Urothelium cell line (cell line): ENCODE measurements around the gene GSTM2.
A peak's percentile ranks its signal among the peaks of the same experiment; 100 is the strongest.
"Not testable (repeated sequence)": the region's sequence is repeated elsewhere in the genome, so short reads cannot be mapped to it uniquely, and the experiment has no call there.

Experiments used
- DNase-seq: peaks from one replicate; pipeline ENCODE4 v3.0.0; 2011; ENCODE audit warnings: low spot score, mixed read lengths
- FAIRE-seq: peaks from 2 replicates; lab custom pipeline; 2011; peaks lifted over from hg19 to GRCh38; lab: Jason Lieb, UNC

GSTM2 gene

DNA sequence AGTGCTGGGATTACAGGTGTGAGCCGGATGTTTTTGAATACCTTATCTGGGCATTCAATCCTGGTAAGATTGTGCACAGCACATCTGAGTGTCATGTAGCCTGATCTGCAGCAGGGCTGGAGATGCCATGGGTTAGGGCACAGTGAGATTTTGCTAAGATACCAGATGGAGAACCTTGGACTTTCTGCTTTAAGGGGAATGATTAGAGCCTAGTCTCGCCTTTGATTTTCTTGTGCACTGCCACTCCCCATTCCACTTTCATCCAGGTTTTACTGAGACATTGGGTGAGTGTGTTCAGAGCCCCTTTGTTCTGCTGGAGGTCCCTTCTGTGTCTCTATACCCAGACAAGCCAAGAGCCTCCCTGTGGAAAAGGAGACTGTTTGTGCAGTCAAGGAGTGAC, 6.0 kb downstream of the GSTM2 start:
- not testable (repeated sequence) for DNase-seq, FAIRE-seq

DNA sequence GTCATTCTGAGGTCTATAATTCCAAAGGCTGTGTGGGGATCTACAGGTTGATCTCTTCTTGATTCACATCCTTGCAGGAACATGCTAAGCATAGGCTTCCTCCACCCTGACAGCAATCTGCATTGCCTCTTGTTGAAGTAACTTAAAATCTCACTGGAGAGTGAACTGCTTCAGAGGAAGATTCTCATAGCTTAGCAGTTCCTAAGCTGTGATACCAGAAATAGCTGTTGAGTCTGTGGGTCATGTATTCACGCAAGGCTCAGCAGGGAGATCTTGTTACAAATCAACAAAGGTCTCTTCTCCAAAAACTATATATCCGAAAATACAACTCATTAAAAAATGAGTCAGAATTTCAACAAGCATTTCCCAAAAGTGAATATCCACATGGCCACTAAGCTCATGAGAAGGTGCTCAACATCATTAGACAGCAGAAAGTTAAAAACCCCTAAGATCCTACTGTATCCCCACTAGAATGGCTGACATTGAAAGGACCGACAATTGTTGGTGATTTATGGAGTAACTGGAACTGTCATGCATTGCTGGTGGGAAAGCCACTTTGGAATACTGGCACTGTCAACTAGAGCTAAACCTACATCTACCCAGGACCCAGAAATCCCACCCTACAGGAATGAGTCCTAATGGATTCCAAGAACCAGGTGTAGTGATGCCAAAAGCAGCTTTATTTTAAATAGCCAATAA, 9.0 kb downstream of the GSTM2 start:
- FAIRE-seq, DNase-seq: not testable (repeated sequence)

DNA sequence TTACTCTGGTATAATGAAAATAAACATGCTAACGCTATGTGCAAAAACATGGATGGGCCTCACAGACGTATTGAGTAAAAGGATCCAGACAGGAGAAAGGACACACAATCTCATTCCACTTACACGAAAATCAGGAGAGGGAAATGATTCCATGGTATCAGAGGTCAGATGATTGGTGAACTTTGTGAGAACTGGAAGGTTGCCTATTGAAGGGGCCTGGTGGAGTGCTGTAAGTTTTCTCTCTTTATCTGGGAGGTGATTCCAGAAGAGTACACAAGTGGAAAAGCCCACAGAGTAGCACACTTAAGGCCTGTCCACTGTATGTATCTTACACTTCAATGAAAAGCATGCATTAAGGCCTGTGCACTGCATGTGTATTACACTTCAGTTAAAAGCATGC, 9.6 kb downstream of the GSTM2 start:
- no peak for DNase-seq
- FAIRE-seq: no peak

DNA sequence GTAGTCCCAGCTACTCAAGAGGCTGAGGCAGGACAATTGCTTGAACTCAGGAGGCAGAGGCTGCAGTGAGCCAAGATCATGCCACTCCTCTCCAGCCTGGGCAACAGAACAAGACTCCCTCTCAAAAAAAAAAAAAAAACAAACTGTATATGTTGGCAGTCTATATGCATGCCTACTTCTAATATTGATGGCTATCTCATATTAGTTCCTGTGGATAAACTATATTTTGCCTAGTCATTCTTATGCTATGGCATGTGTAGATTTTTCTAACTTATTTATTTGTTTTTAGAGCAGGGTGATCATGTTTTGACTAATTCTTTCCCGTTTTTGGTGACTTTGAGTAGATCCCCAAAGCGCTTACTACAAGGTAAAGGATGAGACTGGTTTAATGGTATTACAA, 10.8 kb downstream of the GSTM2 start:
- DNase-seq, FAIRE-seq: not testable (repeated sequence)

DNA sequence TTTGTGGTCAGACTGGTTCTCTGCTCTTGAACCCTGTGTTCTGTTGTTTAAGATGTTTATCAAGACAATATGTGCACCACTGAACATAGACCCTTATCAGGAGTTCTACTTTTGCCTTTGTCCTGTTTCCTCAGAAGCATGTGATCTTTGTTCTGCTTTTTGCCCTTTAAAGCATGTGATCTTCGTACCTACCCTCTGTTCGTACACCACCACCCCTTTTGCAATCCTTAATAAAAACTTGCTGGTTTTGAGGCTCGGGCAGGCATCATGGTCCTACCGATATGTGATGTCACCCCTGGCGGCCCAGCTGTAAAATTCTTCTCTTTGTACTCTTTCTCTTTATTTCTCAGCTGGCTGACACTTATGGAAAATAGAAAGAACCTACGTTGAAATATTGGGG, 16.9 kb downstream of the GSTM2 start:
- FAIRE-seq: not testable (repeated sequence)

DNA sequence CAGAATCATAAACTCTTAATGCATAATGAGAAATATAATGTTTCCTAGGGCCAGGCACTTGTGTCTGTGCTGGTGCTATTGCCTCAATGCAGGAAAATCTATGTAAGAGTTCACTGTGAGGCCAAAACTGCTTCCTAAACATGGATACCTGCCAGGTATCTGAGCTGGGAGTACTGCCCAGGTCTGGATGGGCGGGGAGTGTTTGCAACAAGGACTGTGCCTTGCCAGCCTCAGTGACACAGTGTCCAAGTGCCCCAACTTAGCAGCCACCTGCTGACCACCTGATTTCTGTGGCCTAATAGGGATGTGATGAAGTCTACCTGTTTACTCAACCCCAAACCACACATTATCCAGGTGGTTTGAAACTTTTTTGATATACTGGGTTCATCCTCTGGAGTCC, 17.5 kb downstream of the GSTM2 start:
- DNase-seq: not testable (repeated sequence)
- peak; percentile 63 for FAIRE-seq

More for the DNA sequence above, 16.9 kb downstream of the GSTM2 start:
- not testable (repeated sequence) for DNase-seq

DNA sequence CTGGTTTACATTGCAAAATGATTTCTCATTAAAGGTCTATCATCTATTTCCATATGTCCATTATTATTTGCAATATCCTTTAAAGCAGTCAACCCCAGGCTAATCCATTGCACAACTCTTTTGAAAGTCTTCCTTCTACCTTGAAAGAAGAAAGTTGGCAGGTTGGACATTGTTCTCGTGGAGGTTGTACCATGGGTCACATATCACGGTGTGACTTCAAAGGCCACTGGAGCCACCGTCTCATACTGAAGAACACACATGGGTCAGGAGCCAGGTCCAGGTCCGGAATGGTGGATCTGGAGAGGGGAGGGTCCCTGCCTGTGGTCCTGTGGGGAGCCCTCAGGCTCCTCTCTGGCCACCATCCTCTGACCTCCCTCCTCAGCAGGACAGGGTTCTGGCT, 18.0 kb downstream of the GSTM2 start:
- FAIRE-seq, DNase-seq: not testable (repeated sequence)

DNA sequence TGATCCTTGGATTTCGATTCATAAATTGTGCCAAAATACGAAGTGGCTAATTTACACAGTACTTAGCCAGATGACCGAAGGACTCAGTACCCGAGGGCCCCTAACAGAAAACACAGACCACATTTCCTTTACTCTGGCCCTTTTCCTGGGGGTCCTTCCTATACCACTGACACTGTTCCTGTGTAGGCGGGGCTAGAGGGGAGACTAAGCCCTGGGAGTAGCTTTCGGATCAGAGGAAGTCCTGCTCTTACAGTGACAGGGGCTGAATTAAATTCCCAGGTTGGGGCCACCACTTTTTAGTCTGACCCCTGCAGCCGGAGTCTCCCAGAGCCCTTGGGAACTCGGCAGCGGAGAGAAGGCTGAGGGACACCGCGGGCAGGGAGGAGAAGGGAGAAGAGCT, 19.3 kb downstream of the GSTM2 start:
- DNase-seq, FAIRE-seq: not testable (repeated sequence)

DNA sequence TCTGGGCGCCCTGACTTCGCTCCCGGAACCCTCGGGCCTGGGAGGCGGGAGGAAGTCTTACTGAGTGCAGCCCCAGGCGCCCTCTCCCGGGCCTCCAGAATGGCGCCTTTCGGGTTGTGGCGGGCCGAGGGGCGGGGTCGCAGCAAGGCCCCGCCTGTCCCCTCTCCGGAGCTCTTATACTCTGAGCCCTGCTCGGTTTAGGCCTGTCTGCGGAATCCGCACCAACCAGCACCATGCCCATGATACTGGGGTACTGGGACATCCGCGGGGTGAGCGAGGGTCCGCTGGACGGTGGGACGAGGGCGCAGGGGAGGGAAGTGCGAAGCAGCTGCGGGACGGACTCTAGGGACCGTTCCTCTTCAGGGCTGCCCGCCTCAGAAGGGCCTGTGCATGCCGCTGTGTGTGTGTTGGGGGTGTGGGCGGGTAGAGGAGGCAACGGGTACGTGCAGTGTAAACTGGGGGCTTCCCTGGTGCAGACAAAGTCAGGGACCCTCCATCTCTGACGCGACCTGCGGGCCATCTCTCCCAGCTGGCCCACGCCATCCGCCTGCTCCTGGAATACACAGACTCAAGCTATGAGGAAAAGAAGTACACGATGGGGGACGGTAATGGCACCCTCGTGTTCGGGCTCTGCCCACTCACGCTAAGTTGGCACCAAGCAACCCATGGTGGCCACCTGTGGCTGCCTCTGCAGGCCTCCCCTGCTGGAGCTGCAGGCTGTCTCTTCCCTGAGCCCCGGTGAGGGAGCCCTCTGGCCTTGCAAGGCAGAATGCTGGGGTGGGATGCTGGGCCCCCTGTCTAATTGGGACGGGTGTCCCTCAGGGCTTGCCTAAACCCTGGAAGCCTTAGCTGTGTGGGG, 20.0 kb downstream of the GSTM2 start, which contains the start of gene GSTM1:
Gene GSTM1 (plus strand): TSS at position 177 of the 859 bp plus-strand sequence. CDS start 57 bp downstream, at position 234.
- no peak for FAIRE-seq

DNA sequence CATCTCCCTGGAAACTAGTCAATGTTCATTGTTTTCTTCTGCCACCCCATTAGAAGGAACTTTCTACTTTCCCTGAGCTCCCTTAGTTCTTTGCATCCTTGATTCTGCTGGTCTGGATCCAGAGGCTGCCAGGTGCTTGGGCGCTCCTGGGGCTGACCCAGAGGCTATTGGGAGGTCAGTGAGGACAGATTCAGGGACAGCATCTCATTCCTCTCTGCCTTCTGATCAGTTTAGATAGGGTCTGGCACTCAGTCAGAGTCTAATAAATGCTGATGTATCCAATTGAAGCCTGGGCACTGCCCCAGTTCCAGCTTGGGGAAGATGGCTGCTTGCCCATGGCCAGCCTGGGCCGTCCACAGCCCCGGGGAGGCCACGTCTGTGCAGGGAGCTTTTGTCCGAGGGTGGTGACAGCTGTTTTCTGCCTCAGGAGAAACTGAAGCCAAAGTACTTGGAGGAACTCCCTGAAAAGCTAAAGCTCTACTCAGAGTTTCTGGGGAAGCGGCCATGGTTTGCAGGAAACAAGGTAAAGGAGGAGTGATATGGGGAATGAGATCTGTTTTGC, 22.1 kb downstream of the GSTM2 start:
- FAIRE-seq (no peak), DNase-seq (no peak)

More for the DNA sequence above, 20.0 kb downstream of the GSTM2 start, which contains the start of gene GSTM1:
- DNase-seq: no peak

DNA sequence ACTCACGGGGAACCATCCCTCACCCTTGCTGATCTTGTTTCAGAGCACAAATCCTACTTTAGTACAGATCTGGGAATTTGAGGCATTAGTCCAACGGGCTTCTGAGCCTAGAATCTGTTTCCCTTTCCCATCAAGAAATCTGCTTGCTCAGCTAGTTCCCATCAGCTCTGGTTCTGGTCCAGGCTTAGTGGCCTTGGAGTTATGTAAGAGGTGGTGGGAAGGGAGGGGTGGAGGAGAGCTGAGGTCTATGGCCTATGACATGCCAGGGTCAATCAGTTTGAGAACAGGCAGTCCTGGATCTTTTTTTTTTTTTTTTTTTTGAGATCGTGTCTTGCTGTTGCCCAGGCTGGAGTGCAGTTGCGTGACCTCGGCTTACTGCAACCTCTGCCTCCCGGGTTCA, 23.9 kb downstream of the GSTM2 start:
- no peak for DNase-seq
- FAIRE-seq: no peak

DNA sequence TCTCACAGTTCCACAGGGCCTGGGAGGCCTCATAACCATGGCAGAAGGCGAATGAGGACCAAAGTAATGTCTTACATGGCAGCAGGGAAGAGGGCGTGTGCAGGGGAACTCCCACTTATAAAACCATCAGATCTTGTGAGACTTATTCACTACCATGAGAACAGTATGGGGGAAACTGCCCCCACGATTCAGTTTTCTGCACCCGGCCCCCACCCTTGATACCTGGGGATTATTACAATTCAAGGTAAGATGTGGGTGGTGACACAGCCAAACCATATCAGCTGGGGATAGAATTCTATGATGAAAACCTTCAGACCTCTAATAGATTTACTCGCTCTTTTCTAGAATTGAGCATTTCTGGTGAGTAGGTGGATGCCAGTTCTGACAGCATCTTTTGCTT, 26.5 kb downstream of the GSTM2 start:
- DNase-seq, FAIRE-seq: not testable (repeated sequence)

DNA sequence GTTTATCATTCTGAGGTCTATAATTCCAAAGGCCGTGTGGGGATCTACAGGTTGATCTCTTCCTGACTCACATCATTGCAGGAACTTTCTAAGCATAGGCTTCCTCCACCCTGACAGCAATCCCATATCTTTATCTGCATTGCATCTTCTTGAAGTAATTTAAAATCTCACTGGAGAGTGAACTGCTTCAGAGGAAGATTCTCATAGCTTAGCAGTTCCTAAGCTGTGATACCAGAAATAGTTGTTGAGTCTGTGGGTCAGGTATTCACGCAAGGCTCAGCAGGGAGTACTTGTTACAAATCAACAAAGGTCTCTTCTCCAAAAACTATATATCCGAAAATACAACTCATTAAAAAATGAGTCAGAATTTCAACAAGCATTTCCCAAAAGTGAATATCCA, 27.3 kb downstream of the GSTM2 start:
- not testable (repeated sequence) for FAIRE-seq, DNase-seq

DNA sequence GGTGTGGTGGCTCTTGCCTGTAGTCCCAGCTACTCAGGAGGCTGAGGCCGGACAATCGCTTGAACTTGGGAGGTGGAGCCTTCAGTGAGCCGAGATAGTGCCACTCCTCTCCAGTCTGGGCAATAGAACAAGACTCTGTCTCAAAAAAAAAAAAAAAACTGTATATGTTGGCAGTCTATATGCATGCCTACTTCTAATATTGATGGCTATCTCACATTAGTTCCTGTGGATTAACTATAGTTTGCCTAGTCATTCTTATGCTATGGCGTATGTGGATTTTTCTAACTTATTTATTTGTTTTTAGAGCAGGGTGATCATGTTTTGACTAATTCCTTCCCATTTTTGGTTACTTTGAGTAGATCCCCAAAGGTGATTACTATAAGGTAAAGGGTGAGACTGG, 29.2 kb downstream of the GSTM2 start:
- no peak for FAIRE-seq
- DNase-seq: no peak

DNA sequence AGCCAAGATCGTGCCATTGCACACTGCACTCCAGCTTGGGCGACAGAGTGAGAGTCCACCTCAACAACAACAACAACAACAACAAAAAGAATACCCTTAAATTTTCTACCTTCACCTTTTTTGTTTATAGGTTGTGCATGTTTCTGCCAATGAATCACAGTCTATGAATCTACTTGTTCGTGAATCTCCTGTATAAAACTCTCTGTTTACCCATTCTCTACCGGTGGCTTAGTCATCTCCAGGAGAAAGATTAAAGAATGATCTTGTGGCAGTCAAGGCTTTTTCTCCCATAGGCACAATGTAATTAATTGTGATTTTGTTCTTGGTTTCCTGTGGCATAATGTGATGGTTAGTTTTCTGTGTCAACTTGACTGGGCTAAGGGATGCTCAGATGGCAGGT, 30.0 kb downstream of the GSTM2 start:
- not testable (repeated sequence) for FAIRE-seq

DNA sequence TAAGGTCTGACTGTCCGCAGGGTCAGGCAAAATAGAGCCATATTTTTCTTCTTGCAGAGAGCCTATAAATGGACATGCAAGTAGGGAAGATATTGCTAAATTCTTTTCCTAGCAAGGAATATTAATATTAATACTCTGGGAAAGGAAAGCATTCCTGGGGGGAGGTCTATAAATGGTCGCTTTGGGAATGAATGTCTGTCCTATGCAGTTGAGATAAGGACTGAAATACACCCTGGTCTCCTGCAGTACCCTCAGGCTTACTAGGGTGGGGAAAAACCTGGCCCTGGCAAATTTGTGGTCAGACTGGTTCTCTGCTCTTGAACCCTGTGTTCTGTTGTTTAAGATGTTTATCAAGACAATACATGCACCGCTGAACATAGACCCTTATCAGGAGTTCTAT, 35.1 kb downstream of the GSTM2 start:
- not testable (repeated sequence) for FAIRE-seq, DNase-seq

More for the DNA sequence above, 30.0 kb downstream of the GSTM2 start:
- DNase-seq: not testable (repeated sequence)

DNA sequence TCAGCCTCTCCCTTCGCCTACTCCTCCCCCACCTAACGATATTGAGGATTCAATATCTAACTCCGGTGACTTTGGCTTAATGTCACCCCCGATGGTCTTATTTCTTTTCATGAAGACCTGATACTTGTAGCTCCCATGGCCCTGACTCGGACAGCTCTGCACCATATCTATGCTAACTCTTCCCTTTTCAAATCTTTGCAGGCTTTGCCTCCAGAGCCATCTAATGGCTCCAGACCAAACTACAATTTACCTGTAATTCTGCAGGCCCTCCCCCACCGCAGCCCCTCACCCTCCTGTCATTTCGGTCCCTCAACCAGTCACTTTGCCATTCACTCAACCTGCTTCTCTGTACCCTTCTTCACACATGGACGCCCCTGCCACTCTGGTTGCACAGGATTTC, 36.3 kb downstream of the GSTM2 start:
- DNase-seq (no peak), FAIRE-seq (no peak)

DNA sequence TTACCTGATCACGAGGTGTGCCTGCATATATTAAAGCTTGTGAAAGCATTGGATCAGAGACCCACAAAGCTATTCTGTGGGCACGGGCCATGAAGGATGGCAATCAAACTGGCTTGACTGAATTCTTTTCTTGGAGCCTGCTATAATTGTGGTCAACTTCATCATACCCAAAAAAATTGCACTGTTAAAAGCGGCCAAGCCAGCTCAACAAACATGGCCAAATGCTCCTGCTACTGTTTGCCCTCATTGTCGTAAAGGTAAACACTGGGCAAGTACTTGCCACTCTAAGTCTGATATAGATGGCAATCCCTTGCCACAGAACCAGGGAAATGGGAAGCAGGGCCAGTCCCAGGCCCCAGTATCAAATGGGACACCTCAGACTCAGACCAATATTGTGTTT, 37.6 kb downstream of the GSTM2 start:
- no peak for FAIRE-seq

DNA sequence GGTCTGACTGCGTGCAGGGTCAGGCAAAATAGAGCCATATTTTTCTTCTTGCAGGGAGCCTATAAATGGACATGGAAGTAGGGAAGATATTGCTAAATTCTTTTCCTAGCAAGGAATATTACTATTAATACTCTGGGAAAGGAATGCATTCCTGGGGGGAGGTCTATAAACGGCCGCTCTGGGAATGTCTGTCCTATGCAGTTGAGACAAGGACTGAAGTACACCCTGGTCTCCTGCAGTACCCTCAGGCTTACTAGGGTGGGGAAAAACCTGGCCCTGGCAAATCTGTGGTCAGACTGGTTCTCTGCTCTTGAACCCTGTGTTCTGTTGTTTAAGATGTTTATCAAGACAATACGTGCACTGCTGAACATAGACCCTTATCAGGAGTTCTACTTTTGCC, 41.1 kb downstream of the GSTM2 start:
- not testable (repeated sequence) for DNase-seq, FAIRE-seq

More for the DNA sequence above, 37.6 kb downstream of the GSTM2 start:
- DNase-seq: no peak

DNA sequence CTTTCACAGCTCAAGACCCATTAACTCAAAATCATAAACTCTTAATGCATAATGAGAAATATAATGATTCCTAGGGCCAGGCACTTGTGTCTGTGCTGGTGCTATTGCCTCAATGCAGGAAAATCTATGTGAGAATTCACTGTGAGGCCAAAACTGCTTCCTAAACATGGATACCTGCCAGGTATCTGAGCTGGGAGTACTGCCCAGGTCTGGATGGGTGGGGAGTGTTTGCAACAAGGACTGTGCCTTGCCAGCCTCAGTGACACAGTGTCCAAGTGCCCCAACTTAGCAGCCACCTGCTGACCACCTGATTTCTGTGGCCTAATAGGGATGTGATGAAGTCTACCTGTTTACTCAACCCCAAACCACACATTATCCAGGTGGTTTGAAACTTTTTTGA, 42.0 kb downstream of the GSTM2 start:
- not testable (repeated sequence) for DNase-seq, FAIRE-seq
